Right atrium auricular region (tissue), 2 donors: ENCODE data around the gene BDNF. TPM values are rescaled to one million over a fixed set of nuclear protein-coding genes. Genes with fewer than 3 reads are reported as not detected.

Experiments
- DNase-seq: peaks from one replicate; pipeline ENCODE4 v3.0.0-alpha.2; 2019; ENCODE audit warnings: low spot score
- H3K27ac ChIP-seq, 2 donors: fragments of 200-600 bp; sonication (generic); 1 replicate in 1 of 2; 2 replicates in 1 of 2; pipeline ENCODE4 v1.5.1; 2016 to 2019
- H3K27me3 ChIP-seq, 2 donors: fragments of 200-600 bp; sonication (generic); one replicate each; pipeline versions ENCODE4 v1.5.1 to v1.6.0; 2017 to 2019
- H3K36me3 ChIP-seq: fragments of 200-600 bp; sonication (generic); one replicate; pipeline ENCODE4 v1.5.1; 2016
- H3K4me1 ChIP-seq, 2 donors: fragments of 200-600 bp; sonication (generic); one replicate each; pipeline versions ENCODE4 v1.5.1 to v1.6.0; 2017 to 2019
- H3K4me3 ChIP-seq, 2 donors: fragments of 200-600 bp; sonication (generic); 1 replicate in 1 of 2; 2 replicates in 1 of 2; pipeline ENCODE4 v1.5.1; 2017 to 2019; ENCODE audit warnings: mild to moderate bottlenecking in 1 of 2, moderate library complexity in 1 of 2
- H3K9me3 ChIP-seq, 2 donors: fragments of 200-600 bp; sonication (generic); one replicate each; pipeline ENCODE4 v1.5.1; 2019
- CTCF ChIP-seq, 2 donors: fragments of 200-600 bp; sonication (generic); IDR thresholded peaks; one replicate each; pipeline ENCODE4 v1.5.1; 2019; ENCODE audit warnings: antibody characterized with exemption in 2 of 2
- total RNA-seq, 2 donors: library from RNA; depleted of rRNA; stranded (reverse); fragments of >200 nt; gene quantifications; one replicate each; pipeline ENCODE4 v1.1.0, GENCODE V29; 2016

The BDNF gene
- total RNA-seq, 2 donors from 2014 or later, result 0.20 TPM; not detected in 1

- H3K36me3 ChIP-seq, result no peaks in the 10 kb centered on the region
- H3K9me3 ChIP-seq, result no peaks in the 10 kb centered on the region
- H3K4me1 ChIP-seq, result peaks cover 0 to 17% of the 10 kb centered on the region in 2 donors
- no peak for TF ChIP-seq CTCF (IDR thresholded peaks at IDR 0.05)
- H3K27ac ChIP-seq, result no peak overlapping the region
- no peak overlapping the region for H3K4me3 ChIP-seq
- no peak for DNase-seq
- H3K27me3 ChIP-seq, result no peaks in the 10 kb centered on the region
Observed at GRCh38 chr11:27619039-27619574, 81.1 kb downstream of the BDNF start.

GRCh38 chr11:27618281-27618915 is 81.9 kb downstream of the BDNF start:
- Histone ChIP-seq H3K9me3 (no peaks in the 10 kb centered on the region), H3K27me3 (no peaks in the 10 kb centered on the region), H3K36me3 (no peaks in the 10 kb centered on the region), H3K27ac (no peak overlapping the region), H3K4me1 (peaks cover 0 to 17% of the 10 kb centered on the region in 2 donors), H3K4me3 (no peak overlapping the region)
- TF ChIP-seq CTCF (IDR thresholded peaks at IDR 0.05), result no peak
- no peak for DNase-seq

GRCh38 chr11:27616711-27617110 is 83.5 kb downstream of the BDNF start:
- H3K4me1 ChIP-seq, result peaks cover 0 to 6% of the 10 kb centered on the region in 2 donors
- H3K27ac ChIP-seq, result no peak overlapping the region
- DNase-seq, result no peak
- no peak for TF ChIP-seq CTCF (IDR thresholded peaks at IDR 0.05)
- no peaks in the 10 kb centered on the region for H3K36me3 ChIP-seq
- H3K4me3 ChIP-seq, result no peak overlapping the region
- no peaks in the 10 kb centered on the region for H3K9me3 ChIP-seq
- no peaks in the 10 kb centered on the region for H3K27me3 ChIP-seq

GRCh38 chr11:27615833-27616232 is 84.4 kb downstream of the BDNF start:
- no peak for TF ChIP-seq CTCF (IDR thresholded peaks at IDR 0.05)
- Histone ChIP-seq H3K27ac (no peak overlapping the region), H3K9me3 (no peaks in the 10 kb centered on the region), H3K36me3 (no peaks in the 10 kb centered on the region), H3K27me3 (no peaks in the 10 kb centered on the region), H3K4me3 (no peak overlapping the region), H3K4me1 (no peaks in the 10 kb centered on the region)
- DNase-seq, result no peak

- Histone ChIP-seq H3K27ac (no peak overlapping the region), H3K27me3 (no peaks in the 10 kb centered on the region), H3K9me3 (no peaks in the 10 kb centered on the region), H3K4me1 (no peaks in the 10 kb centered on the region), H3K36me3 (no peaks in the 10 kb centered on the region), H3K4me3 (no peak overlapping the region)
- DNase-seq, result no peak
- TF ChIP-seq CTCF (IDR thresholded peaks at IDR 0.05), result no peak
Observed at GRCh38 chr11:27614092-27614491, 86.2 kb downstream of the BDNF start.
